B cell (primary cell): ENCODE results near the gene OR5A2. TPM values are rescaled to one million over a fixed set of nuclear protein-coding genes. Genes with fewer than 3 reads are reported as not detected.
A peak's percentile ranks its signal among the peaks of the same experiment; 100 is the strongest.
"Not testable (repeated sequence)": the region's sequence is repeated elsewhere in the genome, so short reads cannot be mapped to it uniquely, and the experiment has no call there.

Source experiments
- ATAC-seq: fragments of 200-7000 bp; cut with Tn5 transposase; one replicate; pipeline ENCODE4 v1.10.0; 2021; ENCODE audit warnings: low read depth, mild to moderate bottlenecking, moderate number of reproducible peaks, moderate library complexity
- CTCF ChIA-PET: fragments of 350-600 bp; sonication (Branson Sonifier 250); formaldehyde crosslinking; loops from one replicate; lab custom pipeline; 2021; ENCODE audit warnings: antibody characterized with exemption, inconsistent platforms; lab: Charles Lee
- POLR2A ChIA-PET: fragments of 350-600 bp; sonication (Branson Sonifier 250); formaldehyde crosslinking; loops from one replicate; lab custom pipeline; 2021; ENCODE audit warnings: antibody characterized with exemption; lab: Charles Lee
- DNase-seq: peaks from one replicate; pipeline ENCODE4 v3.0.0; 2013
- H2AFZ ChIP-seq: 2 replicates; pipeline ENCODE4 v1.6.1; 2012; ENCODE audit warnings: mild to moderate bottlenecking, low read depth, low read length; ENCODE audit not compliant: insufficient read depth, poor library complexity, severe bottlenecking
- H3K27ac ChIP-seq, 2 donors: 1 replicate in 1 of 2; 2 replicates in 1 of 2; pipeline ENCODE4 v1.5.1; 2012 to 2013; ENCODE audit warnings: low read length in 2 of 2, mild to moderate bottlenecking in 2 of 2, moderate library complexity in 1 of 2
- H3K27me3 ChIP-seq, 4 experiments: fragments of 200-600 bp in 1 of 4; sonication (generic) in 1 of 4; replicated peaks in 1 of 4; 1 replicate in 2 of 4; 2 replicates in 2 of 4; pipeline versions ENCODE4 v1.6.1 to v1.7.0; 2013 to 2016; ENCODE audit warnings: low read length in 3 of 4, mild to moderate bottlenecking in 2 of 4, mixed read lengths in 1 of 4, moderate library complexity in 1 of 4; ENCODE audit not compliant: insufficient read depth in 4 of 4, control insufficient read depth in 3 of 4; ENCODE audit errors: control extremely low read depth in 1 of 4
- H3K36me3 ChIP-seq, 2 experiments: replicated peaks in 1 of 2; 1 replicate in 1 of 2; 2 replicates in 1 of 2; pipeline versions ENCODE4 v1.6.1 to v1.7.1; 2013; ENCODE audit warnings: low read length in 1 of 2; ENCODE audit not compliant: insufficient read depth in 2 of 2, control insufficient read depth in 1 of 2; ENCODE audit errors: control extremely low read depth in 1 of 2, extremely low read depth in 1 of 2
- H3K4me1 ChIP-seq, 2 donors: fragments of 200-600 bp in 1 of 2; sonication (generic) in 1 of 2; 1 replicate in 1 of 2; 2 replicates in 1 of 2; pipeline versions ENCODE4 v1.5.1 to v1.6.1; 2013 to 2017; ENCODE audit warnings: low read length in 2 of 2; ENCODE audit not compliant: control insufficient read depth in 2 of 2, insufficient read depth in 2 of 2
- H3K4me2 ChIP-seq: replicated peaks from 2 replicates; pipeline ENCODE3; 2012; ENCODE audit warnings: mild to moderate bottlenecking, low read depth, low read length; ENCODE audit not compliant: poor library complexity, severe bottlenecking
- H3K4me3 ChIP-seq, 5 experiments: fragments of 200-600 bp in 1 of 5; sonication (generic) in 1 of 5; 1 replicate in 3 of 5; 2 replicates in 2 of 5; pipeline versions ENCODE4 v1.5.1 to v1.7.0; 2011 to 2016; ENCODE audit warnings: low read length in 4 of 5, mild to moderate bottlenecking in 4 of 5, low read depth in 2 of 5, control low read depth in 1 of 5, moderate library complexity in 1 of 5; ENCODE audit not compliant: insufficient read depth in 1 of 5; ENCODE audit errors: control extremely low read depth in 1 of 5, extremely low read depth in 1 of 5
- H3K79me2 ChIP-seq: fragments of 200-600 bp; sonication (generic); one replicate; pipeline ENCODE4 v1.6.0; 2016; ENCODE audit warnings: low read length; ENCODE audit not compliant: control insufficient read depth, insufficient read depth
- H3K9ac ChIP-seq: fragments of 200-600 bp; sonication (generic); 2 replicates; pipeline ENCODE4 v1.6.1; 2017; ENCODE audit warnings: mild to moderate bottlenecking, low read length, moderate library complexity
- H3K9me3 ChIP-seq, 3 donors: one replicate each; pipeline versions ENCODE4 v1.6.1 to v1.7.1; 2013; ENCODE audit warnings: low read length in 2 of 3; ENCODE audit not compliant: control insufficient read depth in 2 of 3, insufficient read depth in 1 of 3; ENCODE audit errors: control extremely low read depth in 1 of 3
- H4K20me1 ChIP-seq: 2 replicates; pipeline ENCODE4 v1.6.0; 2012; ENCODE audit warnings: mild to moderate bottlenecking, low read length; ENCODE audit not compliant: insufficient read depth, control insufficient read depth, poor library complexity, severe bottlenecking
- H3K27ac Mint-ChIP-seq: one replicate; pipeline ENCODE4 v1.8.0; 2021; ENCODE audit warnings: mixed read lengths
- H3K27me3 Mint-ChIP-seq: one replicate; pipeline ENCODE4 v1.8.0; 2021; ENCODE audit warnings: mixed read lengths
- H3K4me1 Mint-ChIP-seq: one replicate; pipeline ENCODE4 v1.8.0; 2021; ENCODE audit warnings: mixed read lengths
- H3K4me3 Mint-ChIP-seq: one replicate; pipeline ENCODE4 v1.8.0; 2021; ENCODE audit warnings: mixed read lengths
- H3K9me3 Mint-ChIP-seq: one replicate; pipeline ENCODE4 v1.8.0; 2022; ENCODE audit warnings: mixed read lengths; ENCODE audit not compliant: insufficient read depth
- EZH2 ChIP-seq: IDR thresholded peaks from 2 replicates; pipeline ENCODE4 v1.6.1; 2012; ENCODE audit warnings: borderline replicate concordance, low read depth, mild to moderate bottlenecking, moderate library complexity, low read length; ENCODE audit not compliant: insufficient read depth, poor library complexity, severe bottlenecking
- WGBS: methylation state at CpG from one replicate; pipeline ENCODE4 v1.1.5; 2013; ENCODE audit warnings: missing lambda C conversion rate; ENCODE audit not compliant: insufficient coverage; 5-methylcytosine and 5-hydroxymethylcytosine counted together
- intact Hi-C: fragments of 100-400 bp; cut with micrococcal nuclease; formaldehyde crosslinking; loops from one replicate; pipeline ENCODE4 v1.10.0; 2022
- polyA plus RNA-seq: library from polyadenylated mRNA; depleted of rRNA; stranded (reverse); fragments of >200 nt; gene quantifications from 2 replicates; pipeline ENCODE4 v1.2.3, GENCODE V29; 2012
- total RNA-seq, 2 donors: library from RNA; stranded (reverse); fragments of 120-200 nt in 1 of 2; gene quantifications; 1 replicate in 1 of 2; 2 replicates in 1 of 2; pipeline versions ENCODE4 v1.2.3 to v1.2.4, GENCODE V29; 2013 to 2022
- TF ChIP-seq, protein P1 (sequence below): fragments of 200-600 bp; IDR thresholded peaks from one replicate; pipeline ENCODE4 v1.8.0; 2022; ENCODE audit warnings: antibody characterized with exemption, mild to moderate bottlenecking

The OR5A2 gene
- total and polyA plus RNA-seq, 2 donors (not counting 1 experiment from before 2014, with no cell fraction given) = not detected

DNA sequence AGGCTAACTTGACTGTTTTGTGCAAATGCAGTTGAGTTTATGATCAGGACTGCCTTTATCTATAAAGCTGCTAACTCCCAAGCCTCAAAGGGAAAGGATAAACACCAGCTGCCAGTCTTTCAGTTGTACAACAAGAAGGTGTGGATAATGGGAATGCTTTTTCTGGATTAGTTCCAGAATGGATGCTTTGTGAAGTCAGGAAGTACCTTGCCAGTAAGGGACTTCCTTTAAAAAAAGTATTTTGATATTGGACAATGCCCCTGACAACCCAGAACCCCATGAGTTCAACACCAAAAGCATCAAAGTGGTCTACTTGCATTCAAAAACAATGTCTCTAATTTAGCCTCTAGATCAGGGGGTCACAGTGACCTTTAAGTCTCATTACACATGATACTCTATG lies 32.0 kb downstream of the OR5A2 start:
- no peak for TF ChIP-seq EZH2
- TF ChIP-seq, protein P1, sequence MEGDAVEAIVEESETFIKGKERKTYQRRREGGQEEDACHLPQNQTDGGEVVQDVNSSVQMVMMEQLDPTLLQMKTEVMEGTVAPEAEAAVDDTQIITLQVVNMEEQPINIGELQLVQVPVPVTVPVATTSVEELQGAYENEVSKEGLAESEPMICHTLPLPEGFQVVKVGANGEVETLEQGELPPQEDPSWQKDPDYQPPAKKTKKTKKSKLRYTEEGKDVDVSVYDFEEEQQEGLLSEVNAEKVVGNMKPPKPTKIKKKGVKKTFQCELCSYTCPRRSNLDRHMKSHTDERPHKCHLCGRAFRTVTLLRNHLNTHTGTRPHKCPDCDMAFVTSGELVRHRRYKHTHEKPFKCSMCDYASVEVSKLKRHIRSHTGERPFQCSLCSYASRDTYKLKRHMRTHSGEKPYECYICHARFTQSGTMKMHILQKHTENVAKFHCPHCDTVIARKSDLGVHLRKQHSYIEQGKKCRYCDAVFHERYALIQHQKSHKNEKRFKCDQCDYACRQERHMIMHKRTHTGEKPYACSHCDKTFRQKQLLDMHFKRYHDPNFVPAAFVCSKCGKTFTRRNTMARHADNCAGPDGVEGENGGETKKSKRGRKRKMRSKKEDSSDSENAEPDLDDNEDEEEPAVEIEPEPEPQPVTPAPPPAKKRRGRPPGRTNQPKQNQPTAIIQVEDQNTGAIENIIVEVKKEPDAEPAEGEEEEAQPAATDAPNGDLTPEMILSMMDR = no peak
- no peaks in the 10 kb centered on the region for H3K9me3 Mint-ChIP-seq
- H3K4me1 Mint-ChIP-seq = no peaks in the 10 kb centered on the region
- Histone ChIP-seq H3K36me3 (no peaks in the 10 kb centered on the region), H3K4me1 (no peaks in the 10 kb centered on the region), H2AFZ (no peak overlapping the region), H3K79me2 (no peaks in the 10 kb centered on the region), H3K9me3 (no peaks in the 10 kb centered on the region), H3K4me2 (no peak overlapping the region), H3K27me3 (no peaks in the 10 kb centered on the region), H3K27ac (no peak overlapping the region), H4K20me1 (no peaks in the 10 kb centered on the region), H3K9ac (no peak overlapping the region), H3K4me3 (no peak overlapping the region)
- H3K4me3 Mint-ChIP-seq = no peak overlapping the region
- H3K27me3 Mint-ChIP-seq = no peaks in the 10 kb centered on the region
- ChIA-PET POLR2A (no interaction called here), CTCF (interaction anchor here (0.9 kb wide), 2 partner anchors 9 to 13 kb away, joined by 3 to 4 read pairs; no protein-coding TSS in a partner anchor)
- DNase-seq (no peak), ATAC-seq (no peak)
- intact Hi-C loops = no loop called here
- no peak overlapping the region for H3K27ac Mint-ChIP-seq

- ATAC-seq = peak; percentile 57
- peak overlapping the region; percentile 55 for H3K4me2 ChIP-seq
- Mint-ChIP-seq H3K4me1 (peaks cover 17% of the 10 kb centered on the region), H3K9me3 (no peaks in the 10 kb centered on the region), H3K27ac (peak overlapping the region; percentile 32), H3K4me3 (peak overlapping the region; percentile 18), H3K27me3 (no peaks in the 10 kb centered on the region)
- CTCF ChIA-PET = interaction anchor here (0.7 to 2.8 kb wide), 4 partner anchors 9 to 209 kb away, joined by 3 to 12 read pairs (median 4); partner anchors contain the start of gene DTX4
- intact Hi-C loops = loop anchor here (1.0 to 5.0 kb wide), 3 partner anchors 37 to 107 kb away; no protein-coding TSS in a partner anchor
- no peaks in the 10 kb centered on the region for H3K27me3 ChIP-seq
- H3K79me2 ChIP-seq = no peaks in the 10 kb centered on the region
- peak overlapping the region in 1 of 2 donors; percentile 42 for H3K27ac ChIP-seq
- H3K9me3 ChIP-seq = no peaks in the 10 kb centered on the region
- no peaks in the 10 kb centered on the region for H3K36me3 ChIP-seq
- H4K20me1 ChIP-seq = no peaks in the 10 kb centered on the region
- H3K4me3 ChIP-seq = peak overlapping the region in 3 of 5 experiments; percentile 24 to 58 (median 31)
- POLR2A ChIA-PET = no interaction called here
- peak overlapping the region; percentile 30 for H2AFZ ChIP-seq
- no CpG with 5 or more reads among the region's 2 CpGs for WGBS
- H3K9ac ChIP-seq = peak overlapping the region; percentile 36
- DNase-seq = peak; percentile 55
- no peak for TF ChIP-seq EZH2
- TF ChIP-seq, protein P1 = no peak
- H3K4me1 ChIP-seq = peaks cover 6 to 15% of the 10 kb centered on the region in 2 donors
These were observed 45.8 kb downstream of the OR5A2 start for GRCh38 chr11:59380263-59381059.

- peak; percentile 43 for ATAC-seq
These were observed 53.9 kb downstream of the OR5A2 start for GRCh38 chr11:59372324-59372723.

More at GRCh38 chr11:59372324-59372723, 53.9 kb downstream of the OR5A2 start:
- H3K9ac ChIP-seq, H3K4me3 Mint-ChIP-seq, H3K27ac Mint-ChIP-seq, POLR2A ChIA-PET, H2AFZ ChIP-seq, H3K27me3 Mint-ChIP-seq, intact Hi-C loops, H3K27me3 ChIP-seq, H3K79me2 ChIP-seq, H3K27ac ChIP-seq, H3K4me2 ChIP-seq, H3K4me3 ChIP-seq, H3K36me3 ChIP-seq, H3K9me3 Mint-ChIP-seq, H4K20me1 ChIP-seq: not testable (repeated sequence)
- peaks cover 34% of the 10 kb centered on the region for H3K4me1 Mint-ChIP-seq
- DNase-seq = peak; percentile 36
- Histone ChIP-seq H3K9me3 (peaks cover 6 to 14% (median 7%) of the 10 kb centered on the region in 3 donors), H3K4me1 (peaks cover 27 to 34% of the 10 kb centered on the region in 2 donors)
- CTCF ChIA-PET = interaction anchor here (1.0 to 1.6 kb wide), 5 partner anchors 56 to 200 kb away, joined by 3 to 5 read pairs (median 4); partner anchors contain the start of gene DTX4
- 4% methylated on average over 3 of the region's 3 CpGs for WGBS
